Measurements from ENCODE around the gene TRABD.

GRCh38 chr22:50173983-50174355 lies 11.7 kb upstream of the TRABD start:
- TF ChIP-seq POLR2A (IDR thresholded peaks at IDR 0.05; ENCODE audit: low read depth) (no peak), CTCF (IDR thresholded peaks at IDR 0.05) (no peak), POLR2AphosphoS5 (IDR thresholded peaks at IDR 0.05) (no peak)

Data from esophagus muscularis mucosa (tissue), 3 donors.